Measurements from ENCODE around the gene PPP1CB.

Gene PPP1CB

GRCh38 chr2:28745225-28745624, 6.4 kb upstream of the PPP1CB start:
- TF ChIP-seq TOX (CRISPR knock-in tag; IDR thresholded peaks at IDR 0.05; ENCODE audit: borderline replicate concordance): no peak
- no peak for TF ChIP-seq CSRNP3 (CRISPR knock-in tag; IDR thresholded peaks at IDR 0.05)
- no peak for TF ChIP-seq PATZ1 (CRISPR knock-in tag; IDR thresholded peaks at IDR 0.05; ENCODE audit: borderline replicate concordance)
- TF ChIP-seq ZC3H10 (CRISPR knock-in tag; IDR thresholded peaks at IDR 0.05): no peak
- no peak for TF ChIP-seq RARB (CRISPR knock-in tag; IDR thresholded peaks at IDR 0.05)
- TF ChIP-seq OSR1 (CRISPR knock-in tag; IDR thresholded peaks at IDR 0.05): no peak
- TF ChIP-seq GLIS3 (CRISPR knock-in tag; IDR thresholded peaks at IDR 0.05): no peak
- TF ChIP-seq POU6F1 (CRISPR knock-in tag; IDR thresholded peaks at IDR 0.05; ENCODE audit: borderline replicate concordance, low read depth): no peak
- TF ChIP-seq ZFP3 (CRISPR knock-in tag; IDR thresholded peaks at IDR 0.05): no peak
- no peak for TF ChIP-seq ZFP30 (CRISPR knock-in tag; IDR thresholded peaks at IDR 0.05)
- TF ChIP-seq, protein P1, sequence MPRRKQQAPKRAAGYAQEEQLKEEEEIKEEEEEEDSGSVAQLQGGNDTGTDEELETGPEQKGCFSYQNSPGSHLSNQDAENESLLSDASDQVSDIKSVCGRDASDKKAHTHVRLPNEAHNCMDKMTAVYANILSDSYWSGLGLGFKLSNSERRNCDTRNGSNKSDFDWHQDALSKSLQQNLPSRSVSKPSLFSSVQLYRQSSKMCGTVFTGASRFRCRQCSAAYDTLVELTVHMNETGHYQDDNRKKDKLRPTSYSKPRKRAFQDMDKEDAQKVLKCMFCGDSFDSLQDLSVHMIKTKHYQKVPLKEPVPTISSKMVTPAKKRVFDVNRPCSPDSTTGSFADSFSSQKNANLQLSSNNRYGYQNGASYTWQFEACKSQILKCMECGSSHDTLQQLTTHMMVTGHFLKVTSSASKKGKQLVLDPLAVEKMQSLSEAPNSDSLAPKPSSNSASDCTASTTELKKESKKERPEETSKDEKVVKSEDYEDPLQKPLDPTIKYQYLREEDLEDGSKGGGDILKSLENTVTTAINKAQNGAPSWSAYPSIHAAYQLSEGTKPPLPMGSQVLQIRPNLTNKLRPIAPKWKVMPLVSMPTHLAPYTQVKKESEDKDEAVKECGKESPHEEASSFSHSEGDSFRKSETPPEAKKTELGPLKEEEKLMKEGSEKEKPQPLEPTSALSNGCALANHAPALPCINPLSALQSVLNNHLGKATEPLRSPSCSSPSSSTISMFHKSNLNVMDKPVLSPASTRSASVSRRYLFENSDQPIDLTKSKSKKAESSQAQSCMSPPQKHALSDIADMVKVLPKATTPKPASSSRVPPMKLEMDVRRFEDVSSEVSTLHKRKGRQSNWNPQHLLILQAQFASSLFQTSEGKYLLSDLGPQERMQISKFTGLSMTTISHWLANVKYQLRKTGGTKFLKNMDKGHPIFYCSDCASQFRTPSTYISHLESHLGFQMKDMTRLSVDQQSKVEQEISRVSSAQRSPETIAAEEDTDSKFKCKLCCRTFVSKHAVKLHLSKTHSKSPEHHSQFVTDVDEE (CRISPR knock-in tag; IDR thresholded peaks at IDR 0.05): no peak
- no peak for TF ChIP-seq ISL1 (CRISPR knock-in tag; IDR thresholded peaks at IDR 0.05)
- TF ChIP-seq CSDC2 (CRISPR knock-in tag; IDR thresholded peaks at IDR 0.05): no peak
- no peak for TF ChIP-seq PPARA (CRISPR knock-in tag; IDR thresholded peaks at IDR 0.05; ENCODE audit: borderline replicate concordance)
- no peak for TF ChIP-seq ZNF8 (CRISPR knock-in tag; IDR thresholded peaks at IDR 0.05)
- TF ChIP-seq TCF4 (CRISPR knock-in tag; IDR thresholded peaks at IDR 0.05; ENCODE audit: borderline replicate concordance): no peak
- no peak for TF ChIP-seq BACH2 (CRISPR knock-in tag; IDR thresholded peaks at IDR 0.05; ENCODE audit: borderline replicate concordance)
- no peak for ATAC-seq

DNA sequence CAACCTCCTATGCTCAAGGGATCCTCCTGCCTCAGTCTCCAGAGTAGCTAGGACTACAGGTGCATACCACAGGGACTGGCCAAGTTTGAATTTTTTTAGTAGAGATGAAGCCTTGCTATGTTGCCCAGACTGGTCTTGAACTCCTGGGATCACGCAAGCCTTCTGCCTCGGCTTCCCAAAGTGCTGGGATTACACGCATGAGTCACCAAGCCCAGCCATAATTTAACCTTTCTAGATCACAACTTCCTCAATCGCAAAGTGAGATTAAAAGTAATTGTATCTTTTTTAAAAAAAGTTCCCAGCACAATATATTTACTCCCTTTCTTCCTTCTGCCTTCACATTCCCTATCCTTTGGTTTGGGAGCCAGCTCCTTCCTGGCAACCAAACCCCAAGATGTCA, 5.8 kb upstream of the PPP1CB start:
- TF ChIP-seq ESRRG (CRISPR knock-in tag; IDR thresholded peaks at IDR 0.05) (no peak), ARNTL (CRISPR knock-in tag; IDR thresholded peaks at IDR 0.05; ENCODE audit: borderline replicate concordance, low read depth) (no peak), ZFP30 (CRISPR knock-in tag; IDR thresholded peaks at IDR 0.05) (no peak), TCF4 (CRISPR knock-in tag; IDR thresholded peaks at IDR 0.05; ENCODE audit: borderline replicate concordance) (no peak), ZC3H10 (CRISPR knock-in tag; IDR thresholded peaks at IDR 0.05) (no peak), POU6F1 (CRISPR knock-in tag; IDR thresholded peaks at IDR 0.05; ENCODE audit: borderline replicate concordance, low read depth) (no peak), CREB5 (CRISPR knock-in tag; IDR thresholded peaks at IDR 0.05; ENCODE audit: low read depth) (no peak), PPARA (CRISPR knock-in tag; IDR thresholded peaks at IDR 0.05; ENCODE audit: borderline replicate concordance) (no peak), GLIS3 (CRISPR knock-in tag; IDR thresholded peaks at IDR 0.05) (no peak), SNAI2 (CRISPR knock-in tag; IDR thresholded peaks at IDR 0.05) (no peak), ZNF565 (CRISPR knock-in tag; conservative IDR thresholded peaks at IDR 0.05; ENCODE audit: low read depth) (no peak), ZFP3 (CRISPR knock-in tag; IDR thresholded peaks at IDR 0.05) (no peak)
- TF ChIP-seq, protein P1 (CRISPR knock-in tag; IDR thresholded peaks at IDR 0.05): no peak
- no peak for ATAC-seq

All from SK-N-SH treated with all-trans-retinoic acid at 6 μM for 48 hours (cell line).